ENCODE results near the gene CNTD1. TPM values are rescaled to one million over a fixed set of nuclear protein-coding genes. Genes with fewer than 3 reads are reported as not detected.
A peak's percentile ranks its signal among the peaks of the same experiment; 100 is the strongest.

CNTD1 gene
- polyA plus RNA-seq, 2 of the 4 experiments (the other 2 are of a cell fraction), result 0.06 to 0.10 TPM

DNA sequence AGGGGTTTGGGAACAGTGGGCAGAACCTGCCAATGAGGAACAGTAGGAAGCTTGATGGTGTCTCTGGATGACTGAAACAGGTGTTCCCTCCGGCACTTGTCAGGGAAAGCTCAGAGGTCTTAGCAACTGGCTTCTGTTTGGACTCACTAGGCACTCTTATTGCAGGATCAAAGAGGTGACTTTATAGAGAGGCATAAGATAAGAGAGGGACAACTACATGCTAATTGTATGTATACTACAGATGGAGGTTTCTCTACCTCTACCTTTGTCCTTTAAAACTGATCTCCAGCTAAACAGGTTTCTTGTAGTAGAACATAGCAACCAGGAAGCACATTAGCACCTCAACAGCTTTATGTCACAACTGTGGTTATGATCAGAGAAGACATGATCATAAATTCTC is 7.6 kb downstream of the CNTD1 start (continued):
- TF ChIP-seq, protein P1, sequence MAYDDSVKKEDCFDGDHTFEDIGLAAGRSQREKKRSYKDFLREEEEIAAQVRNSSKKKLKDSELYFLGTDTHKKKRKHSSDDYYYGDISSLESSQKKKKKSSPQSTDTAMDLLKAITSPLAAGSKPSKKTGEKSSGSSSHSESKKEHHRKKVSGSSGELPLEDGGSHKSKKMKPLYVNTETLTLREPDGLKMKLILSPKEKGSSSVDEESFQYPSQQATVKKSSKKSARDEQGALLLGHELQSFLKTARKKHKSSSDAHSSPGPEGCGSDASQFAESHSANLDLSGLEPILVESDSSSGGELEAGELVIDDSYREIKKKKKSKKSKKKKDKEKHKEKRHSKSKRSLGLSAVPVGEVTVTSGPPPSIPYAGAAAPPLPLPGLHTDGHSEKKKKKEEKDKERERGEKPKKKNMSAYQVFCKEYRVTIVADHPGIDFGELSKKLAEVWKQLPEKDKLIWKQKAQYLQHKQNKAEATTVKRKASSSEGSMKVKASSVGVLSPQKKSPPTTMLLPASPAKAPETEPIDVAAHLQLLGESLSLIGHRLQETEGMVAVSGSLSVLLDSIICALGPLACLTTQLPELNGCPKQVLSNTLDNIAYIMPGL (CRISPR knock-in tag; IDR thresholded peaks at IDR 0.05; ENCODE audit: borderline replicate concordance), result no peak
- TF ChIP-seq ZNF302 (CRISPR knock-in tag; IDR thresholded peaks at IDR 0.05) (no peak), JUNB (IDR thresholded peaks at IDR 0.05) (no peak), PHF8 (IDR thresholded peaks at IDR 0.05; ENCODE audit: borderline replicate concordance, low read depth) (no peak), NR3C1 (IDR thresholded peaks at IDR 0.05) (no peak), GATA3 (IDR thresholded peaks at IDR 0.05; ENCODE audit: borderline replicate concordance) (no peak)
- TF ChIP-seq, protein P2, sequence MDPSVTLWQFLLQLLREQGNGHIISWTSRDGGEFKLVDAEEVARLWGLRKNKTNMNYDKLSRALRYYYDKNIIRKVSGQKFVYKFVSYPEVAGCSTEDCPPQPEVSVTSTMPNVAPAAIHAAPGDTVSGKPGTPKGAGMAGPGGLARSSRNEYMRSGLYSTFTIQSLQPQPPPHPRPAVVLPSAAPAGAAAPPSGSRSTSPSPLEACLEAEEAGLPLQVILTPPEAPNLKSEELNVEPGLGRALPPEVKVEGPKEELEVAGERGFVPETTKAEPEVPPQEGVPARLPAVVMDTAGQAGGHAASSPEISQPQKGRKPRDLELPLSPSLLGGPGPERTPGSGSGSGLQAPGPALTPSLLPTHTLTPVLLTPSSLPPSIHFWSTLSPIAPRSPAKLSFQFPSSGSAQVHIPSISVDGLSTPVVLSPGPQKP (IDR thresholded peaks at IDR 0.05; ENCODE audit: low read depth, low read length), result no peak

DNA sequence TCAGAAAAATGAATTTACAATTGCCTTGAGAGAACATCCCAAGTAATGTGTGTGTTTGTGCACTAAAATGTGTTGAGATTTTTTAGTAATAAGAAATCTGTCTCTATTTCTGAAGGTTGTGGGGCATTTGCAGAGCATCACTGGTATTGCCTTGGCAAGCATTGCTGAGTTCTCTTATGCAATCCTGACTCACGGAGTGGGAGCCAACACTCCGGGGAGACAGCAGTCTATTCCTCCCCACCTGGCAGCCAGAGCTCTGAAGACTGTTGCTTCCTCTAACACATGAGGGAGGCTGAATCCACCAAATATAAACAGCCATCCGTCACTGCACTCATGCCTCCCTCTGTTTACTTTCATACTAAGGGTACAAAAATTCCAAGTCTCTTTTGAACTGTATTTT is 10.6 kb downstream of the CNTD1 start:
- ChIA-PET CTCF (interaction anchor here (0.8 to 24.6 kb wide), 7 partner anchors 11 to 231 kb away, joined by 3 to 336 read pairs (median 6); partner anchors contain the start of genes BECN1, CNTD1, COA3 and PSMC3IP), POLR2A (interaction anchor here (1.1 to 2.5 kb wide), 2 partner anchors 14 to 36 kb away, joined by 4 to 18 read pairs; partner anchors contain the start of genes BECN1 and VPS25)
- ATAC-seq, result peak; percentile 63 to 65; a peak in 3 of 6 replicates
- no peak for FAIRE-seq
- Histone ChIP-seq H3K4me2 (peak overlapping the region; percentile 11; the same call in 1 of the 3 replicates), H3K9me3 (no peaks in the 10 kb centered on the region), H3K27ac (peak overlapping the region in 1 of 2 experiments; percentile 9; a peak in 1 of 6 replicates), H3K4me1 (peaks cover 21% of the 10 kb centered on the region), H3K4me3 (no peak overlapping the region)
- TF ChIP-seq CBX2 (IDR thresholded peaks at IDR 0.05; ENCODE audit: borderline replicate concordance, low read depth) (no peak), FOXS1 (CRISPR knock-in tag; IDR thresholded peaks at IDR 0.05) (no peak), MYC (IDR thresholded peaks at IDR 0.05; ENCODE audit: borderline replicate concordance, low read length) (no peak), KDM1A (IDR thresholded peaks at IDR 0.05; ENCODE audit: low read depth) (no peak), CEBPB (IDR thresholded peaks at IDR 0.05) (peak in 1 of 2 experiments; percentile 66; a peak in 3 of 4 replicates), TFCP2L1 (CRISPR knock-in tag; IDR thresholded peaks at IDR 0.05) (no peak), SREBF2 (IDR thresholded peaks at IDR 0.05) (no peak), JUNB (IDR thresholded peaks at IDR 0.05) (no peak), EHMT2 (IDR thresholded peaks at IDR 0.05; ENCODE audit: low read depth) (no peak), RCOR1 (IDR thresholded peaks at IDR 0.05; ENCODE audit: low read depth, low read length) (no peak), CHD4 (IDR thresholded peaks at IDR 0.05; ENCODE audit: borderline replicate concordance) (no peak), NFE2L2 (conservative IDR thresholded peaks at IDR 0.05; ENCODE audit: low read length) (no peak), FOSL2 (IDR thresholded peaks at IDR 0.05) (no peak), FOSL2 (CRISPR knock-in tag; IDR thresholded peaks at IDR 0.05) (peak; percentile 15; the same call in 1 of the 2 replicates), MAFK (IDR thresholded peaks at IDR 0.05; ENCODE audit: partially characterized antibody) (no peak)
- TF ChIP-seq, protein P3, sequence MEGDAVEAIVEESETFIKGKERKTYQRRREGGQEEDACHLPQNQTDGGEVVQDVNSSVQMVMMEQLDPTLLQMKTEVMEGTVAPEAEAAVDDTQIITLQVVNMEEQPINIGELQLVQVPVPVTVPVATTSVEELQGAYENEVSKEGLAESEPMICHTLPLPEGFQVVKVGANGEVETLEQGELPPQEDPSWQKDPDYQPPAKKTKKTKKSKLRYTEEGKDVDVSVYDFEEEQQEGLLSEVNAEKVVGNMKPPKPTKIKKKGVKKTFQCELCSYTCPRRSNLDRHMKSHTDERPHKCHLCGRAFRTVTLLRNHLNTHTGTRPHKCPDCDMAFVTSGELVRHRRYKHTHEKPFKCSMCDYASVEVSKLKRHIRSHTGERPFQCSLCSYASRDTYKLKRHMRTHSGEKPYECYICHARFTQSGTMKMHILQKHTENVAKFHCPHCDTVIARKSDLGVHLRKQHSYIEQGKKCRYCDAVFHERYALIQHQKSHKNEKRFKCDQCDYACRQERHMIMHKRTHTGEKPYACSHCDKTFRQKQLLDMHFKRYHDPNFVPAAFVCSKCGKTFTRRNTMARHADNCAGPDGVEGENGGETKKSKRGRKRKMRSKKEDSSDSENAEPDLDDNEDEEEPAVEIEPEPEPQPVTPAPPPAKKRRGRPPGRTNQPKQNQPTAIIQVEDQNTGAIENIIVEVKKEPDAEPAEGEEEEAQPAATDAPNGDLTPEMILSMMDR (IDR thresholded peaks at IDR 0.05), result no peak
- TF ChIP-seq, protein P4, sequence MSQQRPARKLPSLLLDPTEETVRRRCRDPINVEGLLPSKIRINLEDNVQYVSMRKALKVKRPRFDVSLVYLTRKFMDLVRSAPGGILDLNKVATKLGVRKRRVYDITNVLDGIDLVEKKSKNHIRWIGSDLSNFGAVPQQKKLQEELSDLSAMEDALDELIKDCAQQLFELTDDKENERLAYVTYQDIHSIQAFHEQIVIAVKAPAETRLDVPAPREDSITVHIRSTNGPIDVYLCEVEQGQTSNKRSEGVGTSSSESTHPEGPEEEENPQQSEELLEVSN (IDR thresholded peaks at IDR 0.05; ENCODE audit: borderline replicate concordance, low read depth), result no peak
- peak; percentile 27 to 49 for DNase-seq (ENCODE audit: low read depth in 1 of 2, low spot score in 1 of 2)
- WGBS (ENCODE audit: missing lambda C conversion rate), result 31% methylated on average over 3 of the region's 3 CpGs

Measured in A549 (cell line).